Peyer's patch (tissue), 4 donors: ENCODE measurements around the gene TNFRSF13B.

Source experiments
- POLR2A ChIP-seq, 2 donors: fragments of 450-650 bp; IDR thresholded peaks; one replicate each; pipeline ENCODE4 v1.5.1; 2017; ENCODE audit warnings: antibody characterized with exemption in 2 of 2, mild to moderate bottlenecking in 2 of 2, moderate library complexity in 2 of 2
- TF ChIP-seq, protein P1 (sequence below), 6 experiments: fragments of 450-650 bp in 4 of 6; fragments of 200-600 bp in 2 of 6; sonication (generic) in 1 of 6; IDR thresholded peaks; one replicate each; pipeline ENCODE4 v1.5.1; 2017 to 2019; ENCODE audit warnings: antibody characterized with exemption in 6 of 6, mild to moderate bottlenecking in 3 of 6, moderate library complexity in 1 of 6

DNA sequence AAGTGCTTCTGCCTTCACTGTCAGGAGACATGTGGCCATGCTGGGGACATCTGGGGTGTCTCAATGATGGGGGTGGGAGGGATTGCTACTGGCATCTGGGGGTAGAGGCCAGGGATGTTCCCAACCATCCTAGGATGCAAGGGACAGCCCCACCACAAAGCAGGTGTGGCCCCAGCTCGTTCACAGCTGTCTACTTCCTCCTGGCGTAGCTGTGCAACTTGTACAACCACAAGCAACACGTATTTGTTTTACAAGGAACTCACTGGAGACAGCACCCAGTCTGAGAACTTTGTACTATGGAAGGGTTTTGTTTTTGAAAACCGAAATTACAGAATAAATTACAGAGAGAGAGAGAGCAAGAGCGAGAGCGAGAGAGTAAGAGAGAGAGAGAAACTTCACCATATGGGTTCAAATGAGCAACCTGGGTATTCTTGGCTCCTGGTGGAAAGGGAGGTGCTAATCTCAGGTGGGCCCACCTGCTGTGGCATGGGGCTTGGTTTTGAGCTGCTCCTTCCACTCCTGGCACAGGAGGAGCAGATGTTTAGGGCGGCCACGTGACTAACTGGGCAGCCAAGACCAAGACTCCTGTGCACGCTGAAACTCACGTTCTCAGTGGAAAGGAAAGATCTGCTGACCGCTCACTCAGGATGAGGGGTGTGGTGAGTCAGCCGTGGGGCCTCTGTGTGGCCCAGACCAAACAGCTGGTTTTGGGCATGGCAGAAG, 17.5 kb upstream of the TNFRSF13B start:
- TF ChIP-seq, protein P1, sequence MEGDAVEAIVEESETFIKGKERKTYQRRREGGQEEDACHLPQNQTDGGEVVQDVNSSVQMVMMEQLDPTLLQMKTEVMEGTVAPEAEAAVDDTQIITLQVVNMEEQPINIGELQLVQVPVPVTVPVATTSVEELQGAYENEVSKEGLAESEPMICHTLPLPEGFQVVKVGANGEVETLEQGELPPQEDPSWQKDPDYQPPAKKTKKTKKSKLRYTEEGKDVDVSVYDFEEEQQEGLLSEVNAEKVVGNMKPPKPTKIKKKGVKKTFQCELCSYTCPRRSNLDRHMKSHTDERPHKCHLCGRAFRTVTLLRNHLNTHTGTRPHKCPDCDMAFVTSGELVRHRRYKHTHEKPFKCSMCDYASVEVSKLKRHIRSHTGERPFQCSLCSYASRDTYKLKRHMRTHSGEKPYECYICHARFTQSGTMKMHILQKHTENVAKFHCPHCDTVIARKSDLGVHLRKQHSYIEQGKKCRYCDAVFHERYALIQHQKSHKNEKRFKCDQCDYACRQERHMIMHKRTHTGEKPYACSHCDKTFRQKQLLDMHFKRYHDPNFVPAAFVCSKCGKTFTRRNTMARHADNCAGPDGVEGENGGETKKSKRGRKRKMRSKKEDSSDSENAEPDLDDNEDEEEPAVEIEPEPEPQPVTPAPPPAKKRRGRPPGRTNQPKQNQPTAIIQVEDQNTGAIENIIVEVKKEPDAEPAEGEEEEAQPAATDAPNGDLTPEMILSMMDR (IDR thresholded peaks at IDR 0.05) = no peak
- no peak for TF ChIP-seq POLR2A (IDR thresholded peaks at IDR 0.05)
